GM18867 (cell line): ENCODE results near the gene CDH18.

Experiments
- ATAC-seq: cut with Tn5 transposase; IDR thresholded peaks from one replicate; pipeline ENCODE4 v1.9.1; 2021; ENCODE audit warnings: mild to moderate bottlenecking, moderate library complexity; ENCODE audit not compliant: unreplicated experiment

The CDH18 gene

GRCh38 chr5:19488786-19489185 is 499.2 kb downstream of the CDH18 start:
- no peak for ATAC-seq

GRCh38 chr5:19487480-19487879 is 500.5 kb downstream of the CDH18 start:
- ATAC-seq = no peak

DNA sequence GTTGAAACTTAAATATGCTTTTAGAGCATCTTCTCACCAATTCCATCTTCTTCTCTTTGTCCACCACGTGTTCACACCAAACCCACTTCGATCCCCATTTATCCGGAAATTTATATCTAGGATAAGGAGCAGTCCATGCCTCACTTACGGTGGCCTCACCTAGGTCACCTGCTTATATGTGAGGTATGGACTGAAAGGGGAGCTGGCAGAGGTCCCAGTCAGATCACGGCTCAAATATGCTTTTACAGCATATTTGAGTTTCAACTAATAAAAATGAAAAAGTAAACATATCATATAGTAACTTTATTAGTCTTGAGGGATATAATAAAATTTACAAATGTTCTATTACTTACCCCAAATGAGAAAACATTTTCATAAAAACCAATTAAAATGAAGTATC is 508.4 kb downstream of the CDH18 start:
- ATAC-seq = no peak

- no peak for ATAC-seq
Observed at GRCh38 chr5:19462019-19462418, 526.0 kb downstream of the CDH18 start.

DNA sequence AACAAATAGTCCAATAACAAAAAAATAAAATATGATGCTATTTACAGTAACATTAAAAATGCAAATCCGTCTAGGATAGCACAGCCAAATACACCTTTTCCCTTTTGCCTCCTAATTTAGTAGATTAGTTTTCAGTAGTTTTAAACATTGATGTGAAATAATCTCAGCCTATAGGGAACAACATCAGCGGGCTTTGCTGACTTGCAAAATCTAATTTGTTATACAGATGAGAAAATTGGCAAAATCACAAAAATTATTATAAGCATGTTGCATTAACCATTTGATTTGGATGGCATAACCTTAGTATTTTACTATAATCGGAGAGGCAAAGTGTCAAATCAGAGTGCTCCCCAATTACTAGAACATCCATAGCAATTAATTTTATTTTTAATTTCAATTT is 563.5 kb downstream of the CDH18 start:
- ATAC-seq = no peak
